B cell (primary cell): Measurements from ENCODE around the gene TMEM235. TPM values are rescaled to one million over a fixed set of nuclear protein-coding genes. Genes with fewer than 3 reads are reported as not detected.

Source experiments
- ATAC-seq: fragments of 200-7000 bp; cut with Tn5 transposase; one replicate; pipeline ENCODE4 v1.10.0; 2021; ENCODE audit warnings: low read depth, mild to moderate bottlenecking, moderate number of reproducible peaks, moderate library complexity
- CTCF ChIA-PET: fragments of 350-600 bp; sonication (Branson Sonifier 250); formaldehyde crosslinking; loops from one replicate; lab custom pipeline; 2021; ENCODE audit warnings: antibody characterized with exemption, inconsistent platforms; lab: Charles Lee
- POLR2A ChIA-PET: fragments of 350-600 bp; sonication (Branson Sonifier 250); formaldehyde crosslinking; loops from one replicate; lab custom pipeline; 2021; ENCODE audit warnings: antibody characterized with exemption; lab: Charles Lee
- DNase-seq: peaks from one replicate; pipeline ENCODE4 v3.0.0; 2013
- H2AFZ ChIP-seq: 2 replicates; pipeline ENCODE4 v1.6.1; 2012; ENCODE audit warnings: mild to moderate bottlenecking, low read depth, low read length; ENCODE audit not compliant: insufficient read depth, poor library complexity, severe bottlenecking
- H3K27ac ChIP-seq, 2 donors: 1 replicate in 1 of 2; 2 replicates in 1 of 2; pipeline ENCODE4 v1.5.1; 2012 to 2013; ENCODE audit warnings: low read length in 2 of 2, mild to moderate bottlenecking in 2 of 2, moderate library complexity in 1 of 2
- H3K27me3 ChIP-seq, 4 experiments: fragments of 200-600 bp in 1 of 4; sonication (generic) in 1 of 4; replicated peaks in 1 of 4; 1 replicate in 2 of 4; 2 replicates in 2 of 4; pipeline versions ENCODE4 v1.6.1 to v1.7.0; 2013 to 2016; ENCODE audit warnings: low read length in 3 of 4, mild to moderate bottlenecking in 2 of 4, mixed read lengths in 1 of 4, moderate library complexity in 1 of 4; ENCODE audit not compliant: insufficient read depth in 4 of 4, control insufficient read depth in 3 of 4; ENCODE audit errors: control extremely low read depth in 1 of 4
- H3K36me3 ChIP-seq, 2 experiments: replicated peaks in 1 of 2; 1 replicate in 1 of 2; 2 replicates in 1 of 2; pipeline versions ENCODE4 v1.6.1 to v1.7.1; 2013; ENCODE audit warnings: low read length in 1 of 2; ENCODE audit not compliant: insufficient read depth in 2 of 2, control insufficient read depth in 1 of 2; ENCODE audit errors: control extremely low read depth in 1 of 2, extremely low read depth in 1 of 2
- H3K4me1 ChIP-seq, 2 donors: fragments of 200-600 bp in 1 of 2; sonication (generic) in 1 of 2; 1 replicate in 1 of 2; 2 replicates in 1 of 2; pipeline versions ENCODE4 v1.5.1 to v1.6.1; 2013 to 2017; ENCODE audit warnings: low read length in 2 of 2; ENCODE audit not compliant: control insufficient read depth in 2 of 2, insufficient read depth in 2 of 2
- H3K4me2 ChIP-seq: replicated peaks from 2 replicates; pipeline ENCODE3; 2012; ENCODE audit warnings: mild to moderate bottlenecking, low read depth, low read length; ENCODE audit not compliant: poor library complexity, severe bottlenecking
- H3K4me3 ChIP-seq, 5 experiments: fragments of 200-600 bp in 1 of 5; sonication (generic) in 1 of 5; 1 replicate in 3 of 5; 2 replicates in 2 of 5; pipeline versions ENCODE4 v1.5.1 to v1.7.0; 2011 to 2016; ENCODE audit warnings: low read length in 4 of 5, mild to moderate bottlenecking in 4 of 5, low read depth in 2 of 5, control low read depth in 1 of 5, moderate library complexity in 1 of 5; ENCODE audit not compliant: insufficient read depth in 1 of 5; ENCODE audit errors: control extremely low read depth in 1 of 5, extremely low read depth in 1 of 5
- H3K79me2 ChIP-seq: fragments of 200-600 bp; sonication (generic); one replicate; pipeline ENCODE4 v1.6.0; 2016; ENCODE audit warnings: low read length; ENCODE audit not compliant: control insufficient read depth, insufficient read depth
- H3K9ac ChIP-seq: fragments of 200-600 bp; sonication (generic); 2 replicates; pipeline ENCODE4 v1.6.1; 2017; ENCODE audit warnings: mild to moderate bottlenecking, low read length, moderate library complexity
- H3K9me3 ChIP-seq, 3 donors: one replicate each; pipeline versions ENCODE4 v1.6.1 to v1.7.1; 2013; ENCODE audit warnings: low read length in 2 of 3; ENCODE audit not compliant: control insufficient read depth in 2 of 3, insufficient read depth in 1 of 3; ENCODE audit errors: control extremely low read depth in 1 of 3
- H4K20me1 ChIP-seq: 2 replicates; pipeline ENCODE4 v1.6.0; 2012; ENCODE audit warnings: mild to moderate bottlenecking, low read length; ENCODE audit not compliant: insufficient read depth, control insufficient read depth, poor library complexity, severe bottlenecking
- H3K27ac Mint-ChIP-seq: one replicate; pipeline ENCODE4 v1.8.0; 2021; ENCODE audit warnings: mixed read lengths
- H3K27me3 Mint-ChIP-seq: one replicate; pipeline ENCODE4 v1.8.0; 2021; ENCODE audit warnings: mixed read lengths
- H3K4me1 Mint-ChIP-seq: one replicate; pipeline ENCODE4 v1.8.0; 2021; ENCODE audit warnings: mixed read lengths
- H3K4me3 Mint-ChIP-seq: one replicate; pipeline ENCODE4 v1.8.0; 2021; ENCODE audit warnings: mixed read lengths
- H3K9me3 Mint-ChIP-seq: one replicate; pipeline ENCODE4 v1.8.0; 2022; ENCODE audit warnings: mixed read lengths; ENCODE audit not compliant: insufficient read depth
- EZH2 ChIP-seq: IDR thresholded peaks from 2 replicates; pipeline ENCODE4 v1.6.1; 2012; ENCODE audit warnings: borderline replicate concordance, low read depth, mild to moderate bottlenecking, moderate library complexity, low read length; ENCODE audit not compliant: insufficient read depth, poor library complexity, severe bottlenecking
- WGBS: methylation state at CpG from one replicate; pipeline ENCODE4 v1.1.5; 2013; ENCODE audit warnings: missing lambda C conversion rate; ENCODE audit not compliant: insufficient coverage; 5-methylcytosine and 5-hydroxymethylcytosine counted together
- intact Hi-C: fragments of 100-400 bp; cut with micrococcal nuclease; formaldehyde crosslinking; loops from one replicate; pipeline ENCODE4 v1.10.0; 2022
- polyA plus RNA-seq: library from polyadenylated mRNA; depleted of rRNA; stranded (reverse); fragments of >200 nt; gene quantifications from 2 replicates; pipeline ENCODE4 v1.2.3, GENCODE V29; 2012
- total RNA-seq, 2 donors: library from RNA; stranded (reverse); fragments of 120-200 nt in 1 of 2; gene quantifications; 1 replicate in 1 of 2; 2 replicates in 1 of 2; pipeline versions ENCODE4 v1.2.3 to v1.2.4, GENCODE V29; 2013 to 2022
- TF ChIP-seq, protein P1 (sequence below): fragments of 200-600 bp; IDR thresholded peaks from one replicate; pipeline ENCODE4 v1.8.0; 2022; ENCODE audit warnings: antibody characterized with exemption, mild to moderate bottlenecking

The TMEM235 gene
- total and polyA plus RNA-seq, 2 donors (not counting 1 experiment from before 2014, with no cell fraction given): not detected

- ChIA-PET CTCF (interaction anchor here (1.6 kb wide), 1 partner anchor 9 kb away, joined by 4 read pairs; no protein-coding TSS in a partner anchor), POLR2A (interaction anchor here (1.1 kb wide), 1 partner anchor 10 kb away, joined by 4 read pairs; no protein-coding TSS in a partner anchor)
- H3K79me2 ChIP-seq: no peaks in the 10 kb centered on the region
- no peaks in the 10 kb centered on the region for H3K9me3 Mint-ChIP-seq
- H3K36me3 ChIP-seq: no peaks in the 10 kb centered on the region
- WGBS: 91% methylated on average over 18 of the region's 26 CpGs
- no peak for ATAC-seq
- H3K4me2 ChIP-seq: no peak overlapping the region
- H3K4me3 ChIP-seq: no peak overlapping the region
- no peak overlapping the region for H3K4me3 Mint-ChIP-seq
- H3K27me3 ChIP-seq: peaks cover 0 to 17% (median 6%) of the 10 kb centered on the region in 4 experiments
- H3K9me3 ChIP-seq: no peaks in the 10 kb centered on the region
- no peak overlapping the region for H3K9ac ChIP-seq
- peaks cover 18% of the 10 kb centered on the region for H3K4me1 Mint-ChIP-seq
- intact Hi-C loops: no loop called here
- peaks cover 10 to 19% of the 10 kb centered on the region in 2 donors for H3K4me1 ChIP-seq
- H3K27ac Mint-ChIP-seq: peak overlapping the region; percentile 15
- H4K20me1 ChIP-seq: no peaks in the 10 kb centered on the region
- no peak overlapping the region for H2AFZ ChIP-seq
- DNase-seq: no peak
- no peak for TF ChIP-seq EZH2
- TF ChIP-seq, protein P1, sequence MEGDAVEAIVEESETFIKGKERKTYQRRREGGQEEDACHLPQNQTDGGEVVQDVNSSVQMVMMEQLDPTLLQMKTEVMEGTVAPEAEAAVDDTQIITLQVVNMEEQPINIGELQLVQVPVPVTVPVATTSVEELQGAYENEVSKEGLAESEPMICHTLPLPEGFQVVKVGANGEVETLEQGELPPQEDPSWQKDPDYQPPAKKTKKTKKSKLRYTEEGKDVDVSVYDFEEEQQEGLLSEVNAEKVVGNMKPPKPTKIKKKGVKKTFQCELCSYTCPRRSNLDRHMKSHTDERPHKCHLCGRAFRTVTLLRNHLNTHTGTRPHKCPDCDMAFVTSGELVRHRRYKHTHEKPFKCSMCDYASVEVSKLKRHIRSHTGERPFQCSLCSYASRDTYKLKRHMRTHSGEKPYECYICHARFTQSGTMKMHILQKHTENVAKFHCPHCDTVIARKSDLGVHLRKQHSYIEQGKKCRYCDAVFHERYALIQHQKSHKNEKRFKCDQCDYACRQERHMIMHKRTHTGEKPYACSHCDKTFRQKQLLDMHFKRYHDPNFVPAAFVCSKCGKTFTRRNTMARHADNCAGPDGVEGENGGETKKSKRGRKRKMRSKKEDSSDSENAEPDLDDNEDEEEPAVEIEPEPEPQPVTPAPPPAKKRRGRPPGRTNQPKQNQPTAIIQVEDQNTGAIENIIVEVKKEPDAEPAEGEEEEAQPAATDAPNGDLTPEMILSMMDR: no peak
- no peak overlapping the region for H3K27ac ChIP-seq
- peaks cover 10% of the 10 kb centered on the region for H3K27me3 Mint-ChIP-seq
Measured at GRCh38 chr17:78267253-78268073, 36.0 kb downstream of the TMEM235 start.
